Measurements from ENCODE around the gene GRIP2. TPM values are rescaled to one million over a fixed set of nuclear protein-coding genes. Genes with fewer than 3 reads are reported as not detected.

GRIP2 gene
- total RNA-seq, 1 donor from 2014 or later: not detected

GRCh38 chr3:14558029-14558428 is 17.9 kb upstream of the GRIP2 start:
- TF ChIP-seq CTCF (IDR thresholded peaks at IDR 0.05; ENCODE audit: insufficient read depth, low read length, poor library complexity, severe bottlenecking): no peak
- peaks cover 34% of the 10 kb centered on the region for H3K27me3 ChIP-seq (ENCODE audit: control insufficient read depth, insufficient read depth, low read length)
- DNase-seq (ENCODE audit: low read depth): no peak
- H3K36me3 ChIP-seq (ENCODE audit: control insufficient read depth, insufficient read depth, low read length): no peaks in the 10 kb centered on the region
- H3K4me3 ChIP-seq (ENCODE audit: low read depth, low read length): no peak overlapping the region

- peaks cover 40% of the 10 kb centered on the region for H3K27me3 ChIP-seq (ENCODE audit: control insufficient read depth, insufficient read depth, low read length)
- H3K36me3 ChIP-seq (ENCODE audit: control insufficient read depth, insufficient read depth, low read length): no peaks in the 10 kb centered on the region
- no peak overlapping the region for H3K4me3 ChIP-seq (ENCODE audit: low read depth, low read length)
- no peak for TF ChIP-seq CTCF (IDR thresholded peaks at IDR 0.05; ENCODE audit: insufficient read depth, low read length, poor library complexity, severe bottlenecking)
- no peak for DNase-seq (ENCODE audit: low read depth)
Measured at GRCh38 chr3:14555835-14556234, 15.7 kb upstream of the GRIP2 start.

GRCh38 chr3:14554715-14555114 is 14.6 kb upstream of the GRIP2 start:
- H3K27me3 ChIP-seq (ENCODE audit: control insufficient read depth, insufficient read depth, low read length): peaks cover 41% of the 10 kb centered on the region
- no peak for DNase-seq (ENCODE audit: low read depth)
- H3K36me3 ChIP-seq (ENCODE audit: control insufficient read depth, insufficient read depth, low read length): no peaks in the 10 kb centered on the region
- no peak for TF ChIP-seq CTCF (IDR thresholded peaks at IDR 0.05; ENCODE audit: insufficient read depth, low read length, poor library complexity, severe bottlenecking)
- no peak overlapping the region for H3K4me3 ChIP-seq (ENCODE audit: low read depth, low read length)

- H3K27me3 ChIP-seq (ENCODE audit: control insufficient read depth, insufficient read depth, low read length): peaks cover 46% of the 10 kb centered on the region
- no peak for TF ChIP-seq CTCF (IDR thresholded peaks at IDR 0.05; ENCODE audit: insufficient read depth, low read length, poor library complexity, severe bottlenecking)
Measured at GRCh38 chr3:14553871-14554270, 13.7 kb upstream of the GRIP2 start.

GRCh38 chr3:14552717-14553116 is 12.6 kb upstream of the GRIP2 start:
- H3K36me3 ChIP-seq (ENCODE audit: control insufficient read depth, insufficient read depth, low read length): no peaks in the 10 kb centered on the region
- DNase-seq (ENCODE audit: low read depth): no peak
- H3K27me3 ChIP-seq (ENCODE audit: control insufficient read depth, insufficient read depth, low read length): peaks cover 57% of the 10 kb centered on the region
- no peak overlapping the region for H3K4me3 ChIP-seq (ENCODE audit: low read depth, low read length)
- no peak for TF ChIP-seq CTCF (IDR thresholded peaks at IDR 0.05; ENCODE audit: insufficient read depth, low read length, poor library complexity, severe bottlenecking)

More at GRCh38 chr3:14553871-14554270, 13.7 kb upstream of the GRIP2 start:
- Histone ChIP-seq H3K36me3 (ENCODE audit: control insufficient read depth, insufficient read depth, low read length) (no peaks in the 10 kb centered on the region), H3K4me3 (ENCODE audit: low read depth, low read length) (no peak overlapping the region)
- no peak for DNase-seq (ENCODE audit: low read depth)

- TF ChIP-seq CTCF (IDR thresholded peaks at IDR 0.05; ENCODE audit: insufficient read depth, low read length, poor library complexity, severe bottlenecking): no peak
- DNase-seq (ENCODE audit: low read depth): no peak
- Histone ChIP-seq H3K27me3 (ENCODE audit: control insufficient read depth, insufficient read depth, low read length) (peaks cover 58% of the 10 kb centered on the region), H3K36me3 (ENCODE audit: control insufficient read depth, insufficient read depth, low read length) (no peaks in the 10 kb centered on the region), H3K4me3 (ENCODE audit: low read depth, low read length) (no peak overlapping the region)
Measured at GRCh38 chr3:14552041-14552648, 12.0 kb upstream of the GRIP2 start.

All from kidney epithelial cell (primary cell).